ENCODE measurements around the gene TNRC18. TPM values are rescaled to one million over a fixed set of nuclear protein-coding genes. Genes with fewer than 3 reads are reported as not detected.

The TNRC18 gene
- total and polyA plus RNA-seq, 2 donors (not counting 1 experiment from before 2014, with no cell fraction given): 17.8 to 75.0 TPM

- no peak for ATAC-seq (ENCODE audit: low read depth)
- POLR2A ChIA-PET: no interaction called here
Observed at GRCh38 chr7:5469375-5470166, 45.9 kb upstream of the TNRC18 start.

DNA sequence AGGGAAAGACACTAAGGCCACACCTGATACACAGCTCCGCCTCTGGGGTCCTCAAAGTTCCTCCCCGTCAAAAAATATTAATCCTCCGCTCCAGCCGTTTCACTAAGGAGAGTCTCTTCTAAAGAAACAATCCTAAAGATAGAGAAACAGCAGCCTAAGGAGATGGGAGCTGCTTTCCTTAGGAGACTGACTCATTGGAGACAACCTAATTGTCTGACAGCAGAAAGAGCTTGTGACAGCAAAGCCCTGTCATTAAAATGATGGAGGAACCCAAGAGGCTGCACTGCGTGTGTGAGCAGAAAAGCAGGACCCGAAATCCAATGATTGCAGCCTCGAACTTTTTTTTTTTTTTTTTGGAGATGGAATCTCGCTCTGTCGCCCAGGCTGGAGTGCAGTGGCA, 44.0 kb upstream of the TNRC18 start:
- Histone ChIP-seq H3K27ac (ENCODE audit: low read length in 2 of 2) (no peak overlapping the region), H3K36me3 (replicated peaks in 1 of 2; ENCODE audit: control extremely low read depth in 1 of 2, control insufficient read depth in 1 of 2, extremely low read depth in 1 of 2, insufficient read depth in 2 of 2, low read length in 1 of 2) (no peaks in the 10 kb centered on the region), H3K27me3 (replicated peaks in 1 of 4; ENCODE audit: control extremely low read depth in 1 of 4, control insufficient read depth in 3 of 4, insufficient read depth in 4 of 4, low read length in 3 of 4) (no peaks in the 10 kb centered on the region), H3K4me3 (ENCODE audit: control extremely low read depth in 1 of 5, extremely low read depth in 1 of 5, insufficient read depth in 1 of 5, low read depth in 2 of 5, low read length in 4 of 5) (no peak overlapping the region), H2AFZ (ENCODE audit: insufficient read depth, low read depth, low read length, poor library complexity, severe bottlenecking) (no peak overlapping the region), H3K79me2 (ENCODE audit: control insufficient read depth, insufficient read depth, low read length) (no peaks in the 10 kb centered on the region), H3K9me3 (ENCODE audit: control extremely low read depth in 1 of 3, control insufficient read depth in 2 of 3, insufficient read depth in 1 of 3, low read length in 2 of 3) (peaks cover 0 to 7% (median 0%) of the 10 kb centered on the region in 3 donors), H3K4me2 (replicated peaks; ENCODE audit: low read depth, low read length, poor library complexity, severe bottlenecking) (no peak overlapping the region), H3K9ac (ENCODE audit: low read length) (no peak overlapping the region), H4K20me1 (ENCODE audit: control insufficient read depth, insufficient read depth, low read length, poor library complexity, severe bottlenecking) (no peaks in the 10 kb centered on the region), H3K4me1 (ENCODE audit: control insufficient read depth in 2 of 2, insufficient read depth in 2 of 2, low read length in 2 of 2) (no peaks in the 10 kb centered on the region)
- DNase-seq (no peak), ATAC-seq (ENCODE audit: low read depth) (no peak)
- intact Hi-C loops (cut with micrococcal nuclease): no loop called here
- ChIA-PET POLR2A (no interaction called here), CTCF (interaction anchor here (0.7 to 1.1 kb wide), 2 partner anchors 9 to 619 kb away, joined by 4 read pairs; no protein-coding TSS in a partner anchor)
- Mint-ChIP-seq H3K27me3 (no peaks in the 10 kb centered on the region), H3K4me1 (no peaks in the 10 kb centered on the region), H3K4me3 (no peak overlapping the region), H3K27ac (no peak overlapping the region), H3K9me3 (ENCODE audit: insufficient read depth) (no peaks in the 10 kb centered on the region)
- TF ChIP-seq, protein P1, sequence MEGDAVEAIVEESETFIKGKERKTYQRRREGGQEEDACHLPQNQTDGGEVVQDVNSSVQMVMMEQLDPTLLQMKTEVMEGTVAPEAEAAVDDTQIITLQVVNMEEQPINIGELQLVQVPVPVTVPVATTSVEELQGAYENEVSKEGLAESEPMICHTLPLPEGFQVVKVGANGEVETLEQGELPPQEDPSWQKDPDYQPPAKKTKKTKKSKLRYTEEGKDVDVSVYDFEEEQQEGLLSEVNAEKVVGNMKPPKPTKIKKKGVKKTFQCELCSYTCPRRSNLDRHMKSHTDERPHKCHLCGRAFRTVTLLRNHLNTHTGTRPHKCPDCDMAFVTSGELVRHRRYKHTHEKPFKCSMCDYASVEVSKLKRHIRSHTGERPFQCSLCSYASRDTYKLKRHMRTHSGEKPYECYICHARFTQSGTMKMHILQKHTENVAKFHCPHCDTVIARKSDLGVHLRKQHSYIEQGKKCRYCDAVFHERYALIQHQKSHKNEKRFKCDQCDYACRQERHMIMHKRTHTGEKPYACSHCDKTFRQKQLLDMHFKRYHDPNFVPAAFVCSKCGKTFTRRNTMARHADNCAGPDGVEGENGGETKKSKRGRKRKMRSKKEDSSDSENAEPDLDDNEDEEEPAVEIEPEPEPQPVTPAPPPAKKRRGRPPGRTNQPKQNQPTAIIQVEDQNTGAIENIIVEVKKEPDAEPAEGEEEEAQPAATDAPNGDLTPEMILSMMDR (IDR thresholded peaks at IDR 0.05): no peak
- no peak for TF ChIP-seq EZH2 (IDR thresholded peaks at IDR 0.05; ENCODE audit: borderline replicate concordance, insufficient read depth, low read depth, low read length, poor library complexity, severe bottlenecking)
- WGBS (ENCODE audit: insufficient coverage): 100% methylated on average over 3 of the region's 9 CpGs

More at GRCh38 chr7:5469375-5470166, 45.9 kb upstream of the TNRC18 start:
- no peak overlapping the region for H2AFZ ChIP-seq (ENCODE audit: insufficient read depth, low read depth, low read length, poor library complexity, severe bottlenecking)
- H3K4me2 ChIP-seq (replicated peaks; ENCODE audit: low read depth, low read length, poor library complexity, severe bottlenecking): no peak overlapping the region
- TF ChIP-seq EZH2 (IDR thresholded peaks at IDR 0.05; ENCODE audit: borderline replicate concordance, insufficient read depth, low read depth, low read length, poor library complexity, severe bottlenecking): no peak
- TF ChIP-seq, protein P1 (IDR thresholded peaks at IDR 0.05): no peak
- CTCF ChIA-PET: no interaction called here
- H3K4me1 ChIP-seq (ENCODE audit: control insufficient read depth in 2 of 2, insufficient read depth in 2 of 2, low read length in 2 of 2): no peaks in the 10 kb centered on the region
- Mint-ChIP-seq H3K4me1 (no peaks in the 10 kb centered on the region), H3K4me3 (no peak overlapping the region), H3K27ac (no peak overlapping the region), H3K9me3 (ENCODE audit: insufficient read depth) (no peaks in the 10 kb centered on the region), H3K27me3 (no peaks in the 10 kb centered on the region)
- no peaks in the 10 kb centered on the region for H3K36me3 ChIP-seq (replicated peaks in 1 of 2; ENCODE audit: control extremely low read depth in 1 of 2, control insufficient read depth in 1 of 2, extremely low read depth in 1 of 2, insufficient read depth in 2 of 2, low read length in 1 of 2)
- no peaks in the 10 kb centered on the region for H3K79me2 ChIP-seq (ENCODE audit: control insufficient read depth, insufficient read depth, low read length)
- H3K9me3 ChIP-seq (ENCODE audit: control extremely low read depth in 1 of 3, control insufficient read depth in 2 of 3, insufficient read depth in 1 of 3, low read length in 2 of 3): peaks cover 0 to 13% (median 0%) of the 10 kb centered on the region in 3 donors
- no peaks in the 10 kb centered on the region for H4K20me1 ChIP-seq (ENCODE audit: control insufficient read depth, insufficient read depth, low read length, poor library complexity, severe bottlenecking)
- no peak overlapping the region for H3K9ac ChIP-seq (ENCODE audit: low read length)
- DNase-seq: no peak
- H3K27me3 ChIP-seq (replicated peaks in 1 of 4; ENCODE audit: control extremely low read depth in 1 of 4, control insufficient read depth in 3 of 4, insufficient read depth in 4 of 4, low read length in 3 of 4): no peaks in the 10 kb centered on the region
- no peak overlapping the region for H3K4me3 ChIP-seq (ENCODE audit: control extremely low read depth in 1 of 5, extremely low read depth in 1 of 5, insufficient read depth in 1 of 5, low read depth in 2 of 5, low read length in 4 of 5)
- intact Hi-C loops (cut with micrococcal nuclease): no loop called here
- H3K27ac ChIP-seq (ENCODE audit: low read length in 2 of 2): no peak overlapping the region
- 96% methylated on average over 31 of the region's 32 CpGs for WGBS (ENCODE audit: insufficient coverage)

Data from B cell (primary cell).